Calu3 (cell line): ENCODE data around the gene KIAA1614. TPM values are rescaled to one million over a fixed set of nuclear protein-coding genes. Genes with fewer than 3 reads are reported as not detected.

Experiments
- BruUV-seq: library from RNA; stranded (reverse); fragments of 400-500 nt; replicated peaks from 2 replicates; lab custom pipeline; 2021; lab: Mats Ljungman, UMichigan
- CTCF ChIA-PET: fragments of 300-600 bp; sonication (Branson Sonifier 250); formaldehyde crosslinking; loops from one replicate; lab custom pipeline; 2022; ENCODE audit warnings: antibody characterized with exemption; lab: Charles Lee
- DNase-seq: peaks from one replicate; pipeline ENCODE4 v3.0.0; 2022
- H3K27ac Mint-ChIP-seq: one replicate; pipeline ENCODE4 v1.8.0; 2022; ENCODE audit warnings: mixed read lengths; ENCODE audit not compliant: unreplicated experiment
- H3K27me3 Mint-ChIP-seq: one replicate; pipeline ENCODE4 v1.8.0; 2022; ENCODE audit warnings: mixed read lengths; ENCODE audit not compliant: unreplicated experiment
- H3K36me3 Mint-ChIP-seq: one replicate; pipeline ENCODE4 v1.8.0; 2022; ENCODE audit warnings: mild to moderate bottlenecking, moderate library complexity, mixed read lengths; ENCODE audit not compliant: insufficient read depth, unreplicated experiment
- H3K4me1 Mint-ChIP-seq: one replicate; pipeline ENCODE4 v1.8.0; 2022; ENCODE audit warnings: mild to moderate bottlenecking, low read depth, mixed read lengths; ENCODE audit not compliant: unreplicated experiment
- H3K4me3 Mint-ChIP-seq: one replicate; pipeline ENCODE4 v1.8.0; 2022; ENCODE audit warnings: mild to moderate bottlenecking, low read depth, moderate library complexity, mixed read lengths; ENCODE audit not compliant: unreplicated experiment
- H3K9me3 Mint-ChIP-seq: one replicate; pipeline ENCODE4 v1.8.0; 2022; ENCODE audit warnings: low read depth, mixed read lengths; ENCODE audit not compliant: unreplicated experiment
- intact Hi-C: fragments of 100-400 bp; cut with micrococcal nuclease; formaldehyde crosslinking; loops from one replicate; pipeline ENCODE4 v1.10.0; 2022; ENCODE audit not compliant: unreplicated experiment
- total RNA-seq: library from RNA; stranded (reverse); gene quantifications from 2 replicates; pipeline ENCODE4 v1.2.3, GENCODE V29; 2022
- TF ChIP-seq, protein P1 (sequence below): fragments of 200-600 bp; IDR thresholded peaks from one replicate; pipeline ENCODE4 v1.8.0; 2022; ENCODE audit warnings: antibody characterized with exemption; ENCODE audit not compliant: unreplicated experiment

Gene KIAA1614
- total RNA-seq, 1 experiment from 2014 or later: 0.19 TPM

DNA sequence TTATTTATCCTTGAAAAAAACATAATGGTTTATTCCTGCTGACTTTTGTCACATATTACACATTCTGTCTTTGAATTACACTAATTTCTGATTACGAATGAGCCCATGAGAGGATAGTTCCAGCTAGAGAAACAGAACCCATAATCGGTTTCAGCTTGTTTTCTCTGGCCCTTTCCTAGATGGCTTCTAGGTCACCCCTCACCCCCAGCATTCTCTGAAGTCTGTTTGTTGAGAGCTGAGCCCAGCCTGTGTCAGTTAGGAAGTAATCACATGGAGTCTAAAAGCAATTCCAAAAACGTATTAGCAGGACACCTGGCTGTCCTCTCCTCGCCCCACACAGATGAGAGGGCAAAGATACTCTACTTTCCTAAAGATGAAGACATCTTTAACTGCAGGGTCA, 48.9 kb downstream of the KIAA1614 start:
- no peak for DNase-seq
- no peaks in the 10 kb centered on the region for H3K36me3 Mint-ChIP-seq
- no peaks in the 10 kb centered on the region for H3K27me3 Mint-ChIP-seq
- CTCF ChIA-PET: no interaction called here
- TF ChIP-seq, protein P1, sequence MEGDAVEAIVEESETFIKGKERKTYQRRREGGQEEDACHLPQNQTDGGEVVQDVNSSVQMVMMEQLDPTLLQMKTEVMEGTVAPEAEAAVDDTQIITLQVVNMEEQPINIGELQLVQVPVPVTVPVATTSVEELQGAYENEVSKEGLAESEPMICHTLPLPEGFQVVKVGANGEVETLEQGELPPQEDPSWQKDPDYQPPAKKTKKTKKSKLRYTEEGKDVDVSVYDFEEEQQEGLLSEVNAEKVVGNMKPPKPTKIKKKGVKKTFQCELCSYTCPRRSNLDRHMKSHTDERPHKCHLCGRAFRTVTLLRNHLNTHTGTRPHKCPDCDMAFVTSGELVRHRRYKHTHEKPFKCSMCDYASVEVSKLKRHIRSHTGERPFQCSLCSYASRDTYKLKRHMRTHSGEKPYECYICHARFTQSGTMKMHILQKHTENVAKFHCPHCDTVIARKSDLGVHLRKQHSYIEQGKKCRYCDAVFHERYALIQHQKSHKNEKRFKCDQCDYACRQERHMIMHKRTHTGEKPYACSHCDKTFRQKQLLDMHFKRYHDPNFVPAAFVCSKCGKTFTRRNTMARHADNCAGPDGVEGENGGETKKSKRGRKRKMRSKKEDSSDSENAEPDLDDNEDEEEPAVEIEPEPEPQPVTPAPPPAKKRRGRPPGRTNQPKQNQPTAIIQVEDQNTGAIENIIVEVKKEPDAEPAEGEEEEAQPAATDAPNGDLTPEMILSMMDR: no peak
- H3K4me1 Mint-ChIP-seq: no peaks in the 10 kb centered on the region
- no peak overlapping the region for H3K27ac Mint-ChIP-seq
- BruUV-seq: no TSS peak
- H3K4me3 Mint-ChIP-seq: no peak overlapping the region
- H3K9me3 Mint-ChIP-seq: no peaks in the 10 kb centered on the region
- intact Hi-C loops: no loop called here

DNA sequence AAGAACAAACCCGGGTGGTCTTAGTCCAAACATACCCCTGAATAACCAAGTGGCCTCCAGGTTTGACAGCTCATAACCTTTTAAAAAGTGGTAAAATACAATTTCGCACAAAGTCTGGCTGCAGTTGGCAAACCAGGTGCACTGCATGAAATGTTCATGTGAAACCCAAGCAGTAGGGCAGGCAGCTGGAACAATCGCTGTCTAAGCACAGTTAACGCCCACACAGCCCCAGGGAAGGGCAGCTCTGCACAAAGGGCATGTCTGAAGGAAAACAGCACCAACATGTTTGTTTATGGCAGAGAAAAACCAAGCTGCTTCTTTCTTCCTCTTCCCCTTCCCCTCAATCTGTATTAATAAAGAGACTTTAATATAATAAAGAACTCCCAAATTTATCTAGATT, 49.5 kb downstream of the KIAA1614 start:
- CTCF ChIA-PET: no interaction called here
- H3K27ac Mint-ChIP-seq: no peak overlapping the region
- no peaks in the 10 kb centered on the region for H3K36me3 Mint-ChIP-seq
- no peaks in the 10 kb centered on the region for H3K4me1 Mint-ChIP-seq
- TF ChIP-seq, protein P1: no peak
- no peak for DNase-seq
- intact Hi-C loops: no loop called here
- H3K4me3 Mint-ChIP-seq: no peak overlapping the region
- H3K9me3 Mint-ChIP-seq: no peaks in the 10 kb centered on the region
- no peaks in the 10 kb centered on the region for H3K27me3 Mint-ChIP-seq
- no TSS peak for BruUV-seq

DNA sequence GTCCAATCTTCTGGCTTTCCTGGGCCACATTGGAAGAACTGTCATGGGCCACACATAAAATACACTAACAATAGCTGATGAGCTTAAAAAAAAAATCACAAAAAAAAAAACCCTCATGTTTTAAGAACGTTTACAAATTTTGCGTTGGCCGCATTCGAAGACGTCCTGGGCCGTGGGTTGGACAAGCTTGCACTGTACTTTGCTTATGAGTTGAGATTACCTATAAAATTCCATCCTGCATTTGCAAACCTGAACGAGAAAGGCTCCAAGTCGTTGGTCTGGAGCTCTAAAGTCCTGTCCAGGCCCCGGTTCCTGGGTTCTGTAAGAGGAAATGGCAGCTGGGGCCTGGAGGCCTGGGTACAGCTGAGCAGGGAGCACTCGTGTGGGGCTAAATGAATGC, 51.4 kb downstream of the KIAA1614 start:
- DNase-seq: no peak
- CTCF ChIA-PET: interaction anchor here (0.6 kb wide), 1 partner anchor 58 kb away, joined by 3 read pairs; no protein-coding TSS in a partner anchor
- Mint-ChIP-seq H3K9me3 (no peaks in the 10 kb centered on the region), H3K4me1 (no peaks in the 10 kb centered on the region), H3K36me3 (no peaks in the 10 kb centered on the region), H3K4me3 (no peak overlapping the region), H3K27me3 (no peaks in the 10 kb centered on the region), H3K27ac (no peak overlapping the region)
- TF ChIP-seq, protein P1: no peak
- no TSS peak for BruUV-seq
- intact Hi-C loops: no loop called here

DNA sequence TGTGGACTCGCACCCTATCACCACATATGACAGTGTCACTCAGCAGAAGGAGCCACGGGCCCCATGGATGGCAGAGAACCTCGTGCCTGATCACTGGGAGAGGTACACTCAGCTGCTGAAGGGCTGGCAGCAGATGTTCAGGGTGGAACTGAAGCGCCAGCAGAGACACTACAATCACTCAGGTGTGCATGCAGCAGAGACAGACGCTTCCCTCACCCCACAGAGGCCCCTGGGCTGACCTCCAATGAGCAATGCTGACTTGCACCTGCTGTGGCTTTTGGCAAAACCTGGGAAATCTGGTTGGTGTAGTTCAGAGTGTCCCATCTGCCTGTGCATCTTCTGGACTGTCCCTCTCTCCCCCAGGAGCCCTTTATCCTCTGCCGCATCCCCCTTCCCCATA, 51.9 kb downstream of the KIAA1614 start:
- H3K4me1 Mint-ChIP-seq: no peaks in the 10 kb centered on the region
- H3K27ac Mint-ChIP-seq: no peak overlapping the region
- DNase-seq: no peak
- intact Hi-C loops: no loop called here
- TF ChIP-seq, protein P1: no peak
- H3K4me3 Mint-ChIP-seq: no peak overlapping the region
- no peaks in the 10 kb centered on the region for H3K36me3 Mint-ChIP-seq
- H3K27me3 Mint-ChIP-seq: no peaks in the 10 kb centered on the region
- CTCF ChIA-PET: no interaction called here
- no peaks in the 10 kb centered on the region for H3K9me3 Mint-ChIP-seq
- BruUV-seq: no TSS peak

DNA sequence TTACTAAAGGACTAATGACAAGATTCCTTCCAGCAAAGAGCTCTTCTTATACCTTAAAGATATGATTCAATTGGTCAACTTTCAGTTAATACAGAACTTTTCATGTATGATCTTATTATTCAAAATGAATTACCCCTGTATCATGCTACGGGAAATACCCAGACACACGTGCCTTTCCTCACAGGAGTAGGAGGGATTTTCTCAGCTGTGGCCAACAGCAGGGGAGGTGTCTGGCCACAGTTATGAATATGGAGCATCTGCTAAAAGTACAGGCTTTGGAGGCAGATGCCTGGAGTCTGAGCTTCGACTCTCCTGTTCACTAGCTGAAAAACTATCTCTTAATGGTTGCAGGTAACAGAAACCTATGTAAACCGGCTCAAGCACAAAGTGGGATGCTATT, 53.6 kb downstream of the KIAA1614 start:
- CTCF ChIA-PET: no interaction called here
- no peaks in the 10 kb centered on the region for H3K27me3 Mint-ChIP-seq
- intact Hi-C loops: no loop called here

More for the DNA sequence above, 53.6 kb downstream of the KIAA1614 start:
- DNase-seq: no peak
- Mint-ChIP-seq H3K4me1 (no peaks in the 10 kb centered on the region), H3K27ac (no peak overlapping the region), H3K4me3 (no peak overlapping the region), H3K36me3 (peaks cover 8% of the 10 kb centered on the region), H3K9me3 (no peaks in the 10 kb centered on the region)
- no TSS peak for BruUV-seq
- TF ChIP-seq, protein P1: no peak
